Caco-2 (cell line): ENCODE results near the gene KIFAP3. TPM values are rescaled to one million over a fixed set of nuclear protein-coding genes. Genes with fewer than 3 reads are reported as not detected.

Source experiments
- BruUV-seq: library from RNA; stranded (reverse); fragments of 400-500 nt; replicated peaks from 2 replicates; lab custom pipeline; 2021; lab: Mats Ljungman, UMichigan
- CTCF ChIA-PET: fragments of 300-600 bp; sonication (Branson Sonifier 250); formaldehyde crosslinking; loops from one replicate; lab custom pipeline; 2022; ENCODE audit warnings: antibody characterized with exemption; lab: Charles Lee
- POLR2A ChIA-PET: fragments of 300-600 bp; sonication (Branson Sonifier 250); formaldehyde crosslinking; loops from one replicate; lab custom pipeline; 2022; ENCODE audit warnings: antibody characterized with exemption; lab: Charles Lee
- DNase-seq, 2 experiments: peaks; one replicate each; pipeline versions ENCODE4 v3.0.0 to v3.0.0-alpha.2; 2020 to 2022
- H3K27me3 ChIP-seq: replicated peaks from 2 replicates; pipeline ENCODE4 v1.6.0; 2011; ENCODE audit warnings: low read length; ENCODE audit not compliant: control insufficient read depth, insufficient read depth
- H3K36me3 ChIP-seq: 2 replicates; pipeline ENCODE4 v1.5.1; 2011; ENCODE audit warnings: low read length; ENCODE audit not compliant: control insufficient read depth, insufficient read depth
- H3K4me1 ChIP-seq: fragments of 250-450 bp; sonication (Bioruptor Pico); 2 replicates; pipeline ENCODE4 v1.5.1; 2020; ENCODE audit warnings: mild to moderate bottlenecking
- H3K4me3 ChIP-seq: 2 replicates; pipeline ENCODE4 v1.5.1; 2011; ENCODE audit warnings: low read depth, mild to moderate bottlenecking, control low read depth, low read length
- H3K9me3 ChIP-seq: fragments of 250-450 bp; sonication (Bioruptor Pico); 2 replicates; pipeline ENCODE4 v1.5.1; 2020; ENCODE audit warnings: mild to moderate bottlenecking, moderate library complexity
- H3K27ac Mint-ChIP-seq: one replicate; pipeline ENCODE4 v1.8.0; 2022; ENCODE audit warnings: mixed read lengths; ENCODE audit not compliant: unreplicated experiment
- H3K27me3 Mint-ChIP-seq: one replicate; pipeline ENCODE4 v1.8.0; 2022; ENCODE audit warnings: mixed read lengths; ENCODE audit not compliant: insufficient read depth, unreplicated experiment
- H3K36me3 Mint-ChIP-seq: one replicate; pipeline ENCODE4 v1.8.0; 2022; ENCODE audit warnings: mild to moderate bottlenecking, mixed read lengths; ENCODE audit not compliant: insufficient read depth, unreplicated experiment
- H3K4me1 Mint-ChIP-seq: one replicate; pipeline ENCODE4 v1.8.0; 2022; ENCODE audit warnings: low read depth, mixed read lengths; ENCODE audit not compliant: unreplicated experiment
- H3K4me3 Mint-ChIP-seq: one replicate; pipeline ENCODE4 v1.8.0; 2022; ENCODE audit warnings: mild to moderate bottlenecking, moderate library complexity, mixed read lengths; ENCODE audit not compliant: unreplicated experiment
- H3K9me3 Mint-ChIP-seq: one replicate; pipeline ENCODE4 v1.8.0; 2022; ENCODE audit warnings: mixed read lengths; ENCODE audit not compliant: unreplicated experiment
- CTCF ChIP-seq, 2 experiments: fragments of 200-600 bp in 1 of 2; IDR thresholded peaks; 1 replicate in 1 of 2; 2 replicates in 1 of 2; pipeline versions ENCODE4 v1.5.1 to v1.8.0; 2011 to 2022; ENCODE audit warnings: antibody characterized with exemption in 1 of 2, control low read depth in 1 of 2, inconsistent platforms in 1 of 2, low read depth in 1 of 2, low read length in 1 of 2, mild to moderate bottlenecking in 1 of 2, moderate library complexity in 1 of 2; ENCODE audit not compliant: insufficient read depth in 1 of 2, severe bottlenecking in 1 of 2, unreplicated experiment in 1 of 2
- intact Hi-C: fragments of 100-400 bp; cut with micrococcal nuclease; formaldehyde crosslinking; loops from one replicate; pipeline ENCODE4 v1.10.0; 2022; ENCODE audit not compliant: unreplicated experiment
- total RNA-seq: library from RNA; stranded (reverse); gene quantifications from 2 replicates; pipeline ENCODE4 v1.2.3, GENCODE V29; 2022

Gene KIFAP3
- total RNA-seq, 1 experiment from 2014 or later, result 10.9 TPM

GRCh38 chr1:169896013-169896412, 178.5 kb downstream of the KIFAP3 start:
- ChIA-PET POLR2A (no interaction called here), CTCF (no interaction called here)
- no peak overlapping the region for H3K4me3 ChIP-seq
- no peak overlapping the region for H3K4me3 Mint-ChIP-seq
- BruUV-seq, result no TSS peak
- intact Hi-C loops, result no loop called here
- DNase-seq, result no peak
- H3K36me3 Mint-ChIP-seq, result peaks cover 22% of the 10 kb centered on the region
- TF ChIP-seq CTCF (IDR thresholded peaks at IDR 0.05; ENCODE audit: insufficient read depth in 1 of 2, low read depth in 1 of 2, low read length in 1 of 2, severe bottlenecking in 1 of 2, unreplicated experiment in 1 of 2), result no peak
- H3K9me3 Mint-ChIP-seq, result no peaks in the 10 kb centered on the region
- no peak overlapping the region for H3K27ac Mint-ChIP-seq
- H3K27me3 ChIP-seq, result no peaks in the 10 kb centered on the region
- no peaks in the 10 kb centered on the region for H3K36me3 ChIP-seq
- H3K4me1 Mint-ChIP-seq, result peaks cover 21% of the 10 kb centered on the region
- H3K4me1 ChIP-seq, result peaks cover 23% of the 10 kb centered on the region
- no peaks in the 10 kb centered on the region for H3K9me3 ChIP-seq
- peaks cover 8% of the 10 kb centered on the region for H3K27me3 Mint-ChIP-seq

- H3K9me3 Mint-ChIP-seq, result no peaks in the 10 kb centered on the region
- POLR2A ChIA-PET, result interaction anchor here (0.8 to 1.3 kb wide), 4 partner anchors 9 to 697 kb away, joined by 3 to 4 read pairs (median 4); partner anchors contain the start of genes KIFAP3 and METTL18
Observed at GRCh38 chr1:169894424-169895145, 179.9 kb downstream of the KIFAP3 start.

More at GRCh38 chr1:169894424-169895145, 179.9 kb downstream of the KIFAP3 start:
- peak overlapping the region; percentile 100 for H3K27ac Mint-ChIP-seq
- DNase-seq, result peak in 1 of 2 experiments; percentile 7
- Histone ChIP-seq H3K27me3 (no peaks in the 10 kb centered on the region), H3K9me3 (no peaks in the 10 kb centered on the region), H3K4me3 (peak overlapping the region; percentile 38), H3K4me1 (peaks cover 26% of the 10 kb centered on the region), H3K36me3 (no peaks in the 10 kb centered on the region)
- H3K36me3 Mint-ChIP-seq, result peaks cover 23% of the 10 kb centered on the region
- TSS peak; percentile 99 for BruUV-seq
- H3K4me1 Mint-ChIP-seq, result peaks cover 28% of the 10 kb centered on the region
- H3K4me3 Mint-ChIP-seq, result peak overlapping the region; percentile 85
- CTCF ChIA-PET, result no interaction called here
- TF ChIP-seq CTCF (IDR thresholded peaks at IDR 0.05; ENCODE audit: insufficient read depth in 1 of 2, low read depth in 1 of 2, low read length in 1 of 2, severe bottlenecking in 1 of 2, unreplicated experiment in 1 of 2), result no peak
- intact Hi-C loops, result loop anchor here (1.0 to 5.0 kb wide), 3 partner anchors 100 to 322 kb away; partner anchors contain the start of genes KIFAP3 and METTL18
- peaks cover 8% of the 10 kb centered on the region for H3K27me3 Mint-ChIP-seq
